Renal cortex interstitium (tissue), 11 donors: ENCODE measurements around the gene PPP1R9A. TPM values are rescaled to one million over a fixed set of nuclear protein-coding genes. Genes with fewer than 3 reads are reported as not detected.

Experiments used
- DNase-seq, 11 donors: peaks; one replicate each; pipeline ENCODE4 v3.0.0-alpha.2; 2013; ENCODE audit warnings: low read depth in 9 of 11, low spot score in 4 of 11; ENCODE audit errors: extremely low read depth in 1 of 11
- polyA plus RNA-seq, 3 donors: library from polyadenylated mRNA; unstranded; fragments of 120-200 nt; gene quantifications; one replicate each; pipeline ENCODE4 v1.2.1, GENCODE V29; 2013; ENCODE audit not compliant: insufficient read length in 3 of 3

PPP1R9A gene
- polyA plus RNA-seq, 3 donors, result 30.4 to 37.1 (median 32.7) TPM

DNA sequence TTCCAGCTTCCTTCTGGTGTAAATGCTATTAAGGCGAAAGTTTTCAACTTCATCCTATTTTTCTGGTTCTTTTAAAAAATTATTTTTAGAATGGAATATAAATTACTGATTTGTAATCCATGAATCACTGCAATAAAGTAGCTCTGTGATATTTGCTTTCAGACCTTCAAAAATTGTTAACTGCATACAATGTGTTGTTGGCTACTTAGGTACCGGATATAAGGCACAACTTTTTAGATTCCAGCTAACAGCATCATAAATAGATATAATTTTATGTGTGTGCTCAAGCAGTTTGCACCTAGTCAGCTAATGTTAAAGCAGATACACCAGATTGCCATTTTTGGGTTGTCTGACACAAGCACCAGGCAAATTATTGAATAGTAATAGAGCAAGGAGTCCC is 358.2 kb downstream of the PPP1R9A start:
- DNase-seq, result no peak

DNA sequence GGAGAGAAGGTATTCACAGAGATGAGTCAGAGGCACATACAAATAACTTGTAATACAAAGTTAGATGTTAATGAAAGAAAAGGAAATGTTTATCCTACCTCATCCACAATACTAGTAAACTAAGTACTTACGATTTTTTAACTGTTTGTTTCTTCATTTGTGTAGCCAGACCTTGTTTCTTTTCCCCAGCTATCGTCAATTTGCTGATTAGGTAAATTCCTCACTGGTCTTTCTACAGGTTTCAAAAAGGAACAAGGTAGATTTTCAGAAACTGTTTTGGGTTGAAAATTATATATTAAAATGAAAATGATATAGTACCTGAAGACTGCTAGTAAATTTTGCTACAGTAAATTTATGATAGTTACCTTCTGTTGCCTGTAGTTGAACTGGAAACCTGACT is 360.4 kb downstream of the PPP1R9A start:
- DNase-seq, result no peak

DNA sequence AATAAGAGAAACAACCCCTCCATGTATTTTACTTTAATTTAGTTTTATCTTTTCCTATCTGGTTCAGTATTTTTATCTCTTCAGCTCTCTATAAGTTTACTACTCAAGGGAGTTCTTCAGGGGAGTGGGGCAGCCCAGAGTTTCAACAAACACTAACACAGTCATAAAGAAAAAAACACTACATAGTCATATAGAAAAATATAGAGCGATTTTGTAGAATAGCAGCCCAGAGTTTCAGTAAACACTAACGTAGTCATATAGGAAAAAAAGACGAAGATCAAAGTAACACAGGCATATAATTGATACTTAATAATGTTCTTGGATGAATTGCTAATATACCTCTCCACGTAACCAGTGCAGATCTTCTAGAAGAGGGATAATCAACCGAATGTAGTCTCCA is 362.2 kb downstream of the PPP1R9A start:
- DNase-seq, result no peak

DNA sequence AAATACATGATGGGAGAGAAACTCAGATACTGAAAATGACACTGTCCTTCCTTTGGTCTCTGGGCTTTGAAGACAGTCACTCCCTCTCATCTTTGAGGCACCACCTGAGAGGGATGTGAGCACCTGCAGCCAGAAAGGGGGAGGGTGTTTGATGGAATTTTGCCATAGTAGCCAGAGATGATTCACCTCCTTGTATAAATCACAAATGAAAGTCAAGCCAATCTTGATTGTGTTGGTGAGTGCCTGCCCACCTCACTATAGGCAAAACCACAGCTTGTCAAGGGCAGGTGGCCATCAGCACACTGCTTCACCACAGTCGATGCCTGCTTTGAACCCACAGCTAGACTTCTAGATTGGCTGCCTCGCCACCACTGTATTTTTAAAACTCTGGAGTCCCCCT is 368.7 kb downstream of the PPP1R9A start:
- no peak for DNase-seq

DNA sequence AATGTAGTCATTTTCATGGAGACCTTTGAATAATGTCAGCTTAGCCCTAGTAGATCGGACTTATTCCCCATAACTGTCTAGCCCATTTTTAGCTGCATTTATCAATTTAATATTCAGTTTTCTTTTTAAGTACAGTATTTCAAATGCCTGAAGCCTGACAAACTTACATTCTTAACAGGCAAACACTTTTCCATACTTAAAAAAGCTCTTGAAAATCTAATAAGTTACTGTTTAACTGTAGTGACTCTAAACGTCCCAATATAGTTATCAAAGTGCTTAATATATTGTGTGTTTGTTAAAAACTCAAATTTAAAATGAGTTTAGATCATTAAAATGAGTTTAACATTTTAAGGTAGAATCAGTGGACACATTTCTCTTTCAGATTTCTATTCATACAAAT is 372.0 kb downstream of the PPP1R9A start:
- DNase-seq, result no peak

DNA sequence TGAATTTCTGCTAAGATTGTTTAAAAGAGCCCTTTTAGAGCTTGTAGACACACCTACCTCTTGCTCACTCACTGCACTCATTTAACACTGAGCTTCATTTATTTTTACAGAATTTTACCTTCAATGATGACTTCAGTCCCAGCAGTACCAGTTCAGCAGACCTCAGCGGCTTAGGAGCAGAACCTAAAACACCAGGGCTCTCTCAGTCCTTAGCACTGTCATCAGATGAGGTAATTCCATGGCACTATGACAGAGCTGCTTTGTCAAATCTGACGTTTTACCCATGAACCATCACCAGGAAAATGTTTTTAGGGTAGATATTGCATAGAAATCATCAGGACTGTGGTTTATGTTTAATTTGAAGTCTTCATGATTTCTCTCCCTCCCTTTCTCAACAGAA is 378.7 kb downstream of the PPP1R9A start:
- DNase-seq, result no peak

DNA sequence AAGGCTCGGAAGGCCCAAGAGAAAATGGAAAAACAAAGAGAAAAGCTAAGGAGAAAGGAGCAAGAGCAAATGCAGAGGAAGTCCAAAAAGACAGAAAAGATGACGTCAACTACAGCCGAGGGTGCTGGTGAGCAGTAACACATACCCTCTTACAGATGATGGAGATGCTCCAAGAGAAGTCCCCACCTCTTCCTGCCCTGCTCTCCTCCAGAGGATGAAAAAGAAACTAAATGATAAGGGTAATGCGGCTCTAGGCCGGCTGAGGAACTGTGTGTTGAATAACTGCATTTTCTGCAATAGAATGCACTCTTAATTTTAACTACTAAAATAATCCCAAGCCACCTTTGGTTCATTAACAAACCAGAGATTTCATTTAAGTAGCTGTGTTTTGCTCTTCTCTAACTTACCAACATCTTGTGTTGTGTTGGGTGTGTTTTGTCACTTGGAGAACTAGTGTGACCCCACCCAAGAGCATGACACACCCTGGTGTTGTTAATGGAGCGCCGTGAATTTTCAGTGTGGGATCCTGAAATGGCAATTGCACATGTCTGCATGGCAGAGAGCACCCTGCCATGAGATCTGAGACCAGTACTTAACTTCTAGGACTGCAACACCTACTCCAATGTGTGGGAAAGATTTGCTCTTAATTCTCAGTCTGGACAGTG is 382.9 kb downstream of the PPP1R9A start:
- no peak for DNase-seq

DNA sequence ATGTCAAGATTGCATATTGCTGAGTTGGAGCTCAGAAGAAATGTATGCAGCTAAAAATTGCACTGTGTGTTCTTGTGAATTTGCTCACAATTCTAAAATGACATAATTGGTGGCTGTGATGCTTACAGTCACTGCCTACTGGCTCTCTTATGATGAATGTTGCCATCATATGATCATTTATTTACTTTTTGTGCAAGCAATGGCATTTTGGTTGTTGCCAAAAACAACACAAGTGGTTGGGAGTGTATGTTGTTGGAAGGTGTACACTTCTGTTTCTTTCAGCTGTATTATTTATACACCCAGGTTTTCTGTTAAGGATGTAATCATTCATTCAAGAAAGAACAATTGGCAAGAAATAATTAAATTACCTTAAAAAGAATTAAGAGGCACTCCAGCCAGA is 388.0 kb downstream of the PPP1R9A start:
- DNase-seq, result no peak

DNA sequence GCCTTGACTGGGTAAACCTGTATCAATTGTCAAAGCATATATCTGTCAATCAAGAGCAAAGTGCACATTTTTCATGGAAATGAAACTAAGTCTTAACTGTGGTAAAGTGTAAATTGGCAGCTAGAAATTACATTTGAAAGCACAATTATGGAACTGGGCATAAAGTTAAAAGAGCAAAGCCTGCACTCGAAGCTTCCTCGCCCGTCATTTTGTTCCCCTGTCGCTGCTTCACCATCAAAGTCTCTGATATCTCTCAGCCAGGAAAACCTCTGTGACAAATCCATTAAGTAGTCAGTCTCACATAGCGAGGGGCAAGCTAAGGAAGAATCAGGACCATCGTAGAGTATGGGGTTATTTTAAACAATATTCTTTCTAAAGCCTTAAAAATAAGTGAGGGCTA is 389.1 kb downstream of the PPP1R9A start:
- no peak for DNase-seq

DNA sequence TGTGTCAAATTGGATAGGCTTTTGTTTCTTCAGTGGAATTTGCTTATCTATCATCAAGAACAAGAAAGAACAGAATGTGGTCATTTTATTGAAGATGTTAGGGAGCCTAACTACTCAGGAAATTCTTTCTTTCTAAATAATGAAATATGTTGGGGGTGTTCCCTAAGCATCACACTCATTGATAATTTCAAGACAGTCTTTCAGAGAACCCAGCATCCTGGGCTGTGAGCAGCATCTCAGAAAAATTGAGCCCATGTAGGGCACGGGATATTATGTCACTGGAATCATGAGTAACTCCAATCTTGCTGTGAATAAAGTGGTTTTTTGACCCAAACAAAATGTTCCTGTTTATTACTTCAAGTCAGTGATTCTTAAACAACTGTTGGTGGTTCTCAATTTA is 389.6 kb downstream of the PPP1R9A start:
- DNase-seq, result no peak

DNA sequence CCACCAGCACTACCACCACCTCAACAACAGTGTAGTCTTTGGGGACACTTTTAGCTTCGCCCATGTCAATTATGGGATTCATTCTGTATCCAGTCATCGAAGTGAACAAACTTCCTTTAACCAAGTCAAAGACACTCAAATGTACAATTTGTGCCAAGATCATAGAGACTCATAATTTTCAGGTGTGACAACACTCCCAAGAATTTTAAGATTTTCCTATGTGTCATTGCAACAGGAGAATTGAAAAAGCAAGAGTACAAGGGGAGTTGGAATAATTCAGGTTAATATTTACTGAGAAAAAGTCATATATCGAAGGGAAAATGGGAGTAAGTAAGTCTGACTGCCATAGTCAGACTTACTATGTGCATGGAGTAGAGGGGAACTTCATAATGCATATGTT is 390.7 kb downstream of the PPP1R9A start:
- DNase-seq, result no peak

DNA sequence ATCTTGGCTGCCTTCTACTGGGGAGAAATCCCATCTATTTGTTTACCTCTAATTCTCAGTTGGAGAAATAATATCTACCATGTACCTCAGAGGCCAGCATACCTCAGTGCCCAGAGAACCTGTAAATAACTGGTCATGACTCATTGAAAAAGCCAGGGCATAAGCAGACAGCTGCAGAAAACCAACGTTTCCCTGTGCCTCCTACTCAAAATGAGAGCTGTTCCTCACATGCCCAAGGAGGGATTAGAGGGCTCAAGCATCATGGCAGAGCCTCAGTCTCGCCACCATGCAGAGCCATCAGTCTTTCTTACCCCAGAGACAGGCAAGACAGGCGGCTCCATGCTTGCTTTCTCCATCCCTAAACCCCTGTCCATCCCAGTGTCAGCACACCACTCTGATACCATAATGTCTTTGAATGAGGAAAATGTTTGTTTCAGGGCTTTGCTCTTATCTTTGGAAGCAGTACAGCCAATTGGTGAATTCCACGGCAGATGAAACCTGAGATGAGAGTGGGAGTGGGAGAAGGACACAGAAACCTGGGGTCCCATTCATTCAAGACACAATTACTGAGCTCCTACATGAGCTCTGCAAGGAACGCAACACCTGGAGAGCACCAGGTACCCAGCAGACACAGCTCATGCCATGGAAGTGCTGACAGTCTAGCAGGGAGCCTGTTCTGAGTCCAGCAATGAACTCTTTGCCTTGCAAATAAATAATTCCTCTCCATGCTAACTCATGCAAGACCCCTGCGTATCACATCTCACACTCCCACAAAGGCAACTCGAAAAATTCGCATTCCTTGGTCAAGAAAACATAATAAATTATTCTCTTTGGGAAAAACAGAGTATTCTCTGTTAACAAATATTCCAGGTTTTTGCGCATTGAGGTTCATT is 395.9 kb downstream of the PPP1R9A start:
- DNase-seq, result peak; percentile 17 to 67 (median 47)

DNA sequence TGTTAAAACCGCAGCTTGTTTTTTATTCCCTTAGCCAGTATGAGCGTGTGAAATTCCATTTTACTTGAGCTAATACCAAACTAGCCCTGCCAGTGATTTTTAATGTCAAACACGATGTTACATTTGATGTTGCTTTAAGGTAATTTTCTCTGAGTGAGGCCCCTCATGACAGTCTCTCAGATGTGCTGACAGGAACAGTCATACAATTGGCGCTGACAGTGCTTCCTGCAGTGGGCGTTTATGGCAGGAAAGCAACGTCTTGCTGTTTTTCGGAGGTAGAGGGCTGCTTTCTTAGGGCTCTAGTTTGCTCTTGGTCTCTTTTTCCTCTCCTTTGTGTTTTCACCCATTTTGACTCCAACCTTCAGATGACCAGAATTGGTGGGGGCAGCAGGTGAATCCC is 397.6 kb downstream of the PPP1R9A start:
- DNase-seq, result no peak

DNA sequence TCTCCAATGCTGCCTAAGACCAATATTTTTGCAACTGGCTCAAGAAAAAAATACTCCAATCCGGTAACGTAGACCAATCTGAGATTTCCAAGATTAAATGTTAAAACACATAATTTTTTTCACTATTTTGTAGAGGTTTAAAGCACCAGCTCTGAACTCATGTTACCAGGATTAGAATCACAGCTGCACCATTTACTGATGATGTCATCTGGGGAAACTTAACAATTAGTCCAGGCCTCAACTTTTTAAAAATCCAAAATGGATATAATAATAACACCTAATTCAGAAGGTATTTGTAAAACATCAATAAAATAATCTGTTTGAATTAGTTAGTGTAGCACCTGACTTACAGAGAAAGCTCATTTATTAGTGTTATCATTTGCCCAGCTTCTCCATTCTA is 402.6 kb downstream of the PPP1R9A start:
- DNase-seq, result no peak

DNA sequence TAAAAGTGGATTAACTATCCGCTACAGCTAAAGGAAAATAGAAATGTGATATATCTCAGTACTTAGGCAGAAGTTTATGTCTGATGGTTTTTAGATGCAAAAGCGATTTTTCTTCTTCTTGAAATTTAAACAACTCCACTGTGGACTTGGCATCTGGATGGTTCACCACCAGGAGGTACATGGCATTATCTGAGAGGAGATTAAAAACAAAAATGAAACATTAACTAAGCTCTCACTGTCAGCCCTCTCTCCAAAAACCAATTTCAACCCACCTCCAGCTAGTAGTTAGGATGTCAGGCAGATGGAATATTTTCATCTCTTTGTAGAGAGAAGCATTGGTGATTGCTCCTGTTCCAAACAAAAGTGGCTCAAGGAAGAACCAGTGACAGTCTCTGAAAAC is 404.0 kb downstream of the PPP1R9A start:
- DNase-seq, result no peak

DNA sequence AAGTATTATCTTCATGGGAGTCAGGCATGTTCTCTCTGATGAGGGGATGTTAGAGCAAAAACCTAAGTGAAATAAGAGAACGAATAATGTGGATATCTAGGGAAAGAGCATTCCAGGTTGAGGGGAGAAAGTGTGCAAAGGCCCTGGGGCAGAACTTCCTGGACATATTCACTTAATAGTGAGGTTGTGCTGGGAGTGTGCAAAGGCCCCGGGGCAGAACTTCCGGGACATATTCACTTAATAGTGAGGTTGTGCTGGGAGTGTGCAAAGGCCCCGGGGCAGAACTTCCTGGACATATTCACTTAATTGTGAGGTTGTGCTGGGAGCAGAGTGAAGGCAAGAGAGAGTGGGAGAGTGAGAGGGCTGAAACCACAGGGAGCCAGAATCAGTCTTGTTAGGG is 405.2 kb downstream of the PPP1R9A start:
- no peak for DNase-seq

DNA sequence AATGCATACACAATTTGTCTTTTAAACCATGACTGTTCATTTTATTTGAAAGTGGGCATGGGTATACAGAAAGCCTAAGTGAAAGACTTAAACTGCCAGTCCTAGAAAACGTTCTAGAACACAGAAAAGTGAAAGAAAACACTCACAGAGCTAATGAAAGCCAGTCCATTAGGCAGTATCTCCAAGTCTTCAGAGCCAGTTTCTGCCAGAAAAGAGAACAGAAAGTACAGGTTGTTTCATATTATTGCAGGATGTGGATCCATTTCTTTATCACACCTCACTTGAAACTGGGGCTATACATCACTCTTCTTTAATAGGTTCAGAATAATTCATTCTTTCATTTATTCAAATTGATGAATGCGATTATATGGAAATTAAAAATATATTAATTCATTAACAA is 409.2 kb downstream of the PPP1R9A start:
- DNase-seq, result no peak

DNA sequence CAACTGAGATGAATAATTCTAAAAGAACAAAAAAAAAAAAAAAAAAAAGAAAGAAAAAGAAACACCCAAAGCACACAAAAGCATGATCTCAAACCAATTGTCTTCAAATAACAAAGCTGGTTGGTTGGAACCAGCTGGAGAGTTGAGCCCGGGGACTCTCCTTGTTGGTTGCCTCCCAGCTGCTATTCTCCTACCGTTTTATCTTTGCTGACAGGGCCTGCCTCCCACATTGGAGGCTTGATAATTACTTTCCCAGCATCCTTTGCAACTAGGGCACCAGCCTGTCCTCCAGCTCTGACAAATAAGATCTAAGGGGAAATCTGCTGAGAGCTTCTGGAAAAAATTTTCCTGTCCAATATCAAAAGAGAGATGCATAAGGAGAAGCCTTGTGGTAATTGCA is 410.2 kb downstream of the PPP1R9A start:
- no peak for DNase-seq

DNA sequence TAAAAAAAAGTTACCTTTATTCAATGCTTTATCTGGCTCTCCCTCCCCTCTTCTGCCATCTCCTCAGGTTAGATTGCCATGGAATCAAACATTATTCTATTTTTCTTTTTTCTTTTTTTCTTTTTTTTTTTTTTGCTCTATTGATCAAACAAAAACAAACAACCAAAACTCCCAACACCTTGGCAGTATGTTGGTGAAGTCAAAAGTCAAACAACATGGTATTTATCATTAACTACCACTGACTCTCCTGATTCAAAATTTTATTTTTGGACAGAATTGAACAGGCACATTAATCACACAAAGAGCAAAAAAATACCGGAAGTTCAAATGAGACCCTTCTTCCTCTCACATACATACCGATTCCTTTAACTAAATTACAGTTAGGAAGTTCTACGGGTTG is 410.6 kb downstream of the PPP1R9A start:
- no peak for DNase-seq

DNA sequence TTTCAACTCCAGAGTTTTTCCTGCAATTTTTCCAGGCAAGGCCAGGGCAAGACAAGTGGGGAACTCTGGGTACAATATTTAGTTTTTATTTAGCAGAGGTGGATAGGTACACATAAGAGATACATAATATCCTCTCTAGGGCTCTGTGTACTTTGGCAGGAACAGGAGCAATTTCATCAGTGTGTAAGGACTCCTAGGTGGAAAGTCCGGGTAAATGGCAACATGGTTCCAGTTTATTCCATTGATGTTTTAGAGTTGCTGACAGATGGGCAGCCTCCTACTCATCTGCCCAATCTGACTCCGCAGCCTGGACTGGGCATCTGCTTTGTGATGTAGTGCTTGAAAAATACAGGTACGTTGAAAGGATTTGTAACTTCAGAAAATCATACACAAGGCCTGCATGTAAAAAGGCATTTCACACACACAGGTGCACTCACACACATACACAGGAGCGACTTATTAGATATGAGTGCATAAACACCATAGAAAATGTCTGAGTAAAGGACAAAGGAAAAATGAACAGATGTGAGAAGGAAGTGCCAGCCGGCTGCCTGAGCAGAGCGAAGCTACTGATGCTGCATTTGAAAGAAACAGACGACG is 411.2 kb downstream of the PPP1R9A start:
- DNase-seq, result no peak
